ENCODE measurements around the gene PODN.

The PODN gene

DNA sequence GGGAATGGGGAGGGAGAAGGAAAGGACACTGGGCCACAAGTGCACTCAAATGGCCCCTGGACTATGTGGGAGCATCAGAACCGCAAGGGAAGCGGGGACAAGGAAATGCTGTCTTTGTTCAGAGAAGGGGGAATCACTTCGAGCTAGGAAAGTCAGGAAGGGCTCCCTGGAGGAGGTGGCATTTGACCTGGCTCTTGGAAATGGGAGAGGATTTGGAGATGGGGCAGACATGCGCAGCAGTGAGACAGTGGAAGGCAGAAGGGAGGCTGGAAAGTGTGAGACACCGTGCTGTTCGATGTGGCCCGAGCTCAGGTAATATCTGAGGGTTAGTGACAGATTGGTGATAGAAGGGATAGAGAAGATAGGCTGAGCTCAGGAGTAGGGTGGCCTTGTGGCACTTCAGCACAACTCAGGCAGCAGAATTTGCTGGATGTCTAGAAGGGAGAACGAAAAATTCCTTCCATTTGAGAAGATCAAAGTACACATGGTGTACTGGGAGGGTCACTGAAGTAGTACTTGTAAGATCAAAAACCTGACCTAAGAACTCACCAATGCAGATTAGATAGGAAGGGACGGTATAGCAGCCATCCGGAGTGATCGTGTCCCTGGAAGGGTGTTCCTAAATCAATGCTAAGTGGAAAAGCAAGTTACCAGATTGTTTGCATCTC, 55.1 kb downstream of the PODN start:
- DNase-seq = no peak

DNA sequence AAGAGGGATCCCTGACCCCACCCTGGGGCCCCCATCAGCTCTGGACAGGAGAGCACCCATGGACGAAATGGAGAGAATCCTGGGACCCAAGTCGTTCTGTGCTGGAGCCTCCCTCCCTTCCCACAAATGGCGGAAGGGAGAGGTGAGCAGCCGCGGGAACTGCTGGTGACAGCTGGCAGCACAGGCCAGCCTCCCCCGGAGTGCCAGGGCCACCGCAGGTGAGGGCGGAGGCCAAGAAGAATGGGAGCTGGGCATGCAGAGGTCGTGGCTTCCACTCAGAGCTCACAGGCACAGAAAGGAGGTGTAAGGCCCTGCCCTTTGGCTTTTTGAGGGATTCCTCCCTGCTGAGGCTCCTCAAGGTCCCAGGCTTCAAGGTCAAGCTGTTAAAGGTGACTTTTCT, 55.8 kb downstream of the PODN start:
- no peak for DNase-seq

DNA sequence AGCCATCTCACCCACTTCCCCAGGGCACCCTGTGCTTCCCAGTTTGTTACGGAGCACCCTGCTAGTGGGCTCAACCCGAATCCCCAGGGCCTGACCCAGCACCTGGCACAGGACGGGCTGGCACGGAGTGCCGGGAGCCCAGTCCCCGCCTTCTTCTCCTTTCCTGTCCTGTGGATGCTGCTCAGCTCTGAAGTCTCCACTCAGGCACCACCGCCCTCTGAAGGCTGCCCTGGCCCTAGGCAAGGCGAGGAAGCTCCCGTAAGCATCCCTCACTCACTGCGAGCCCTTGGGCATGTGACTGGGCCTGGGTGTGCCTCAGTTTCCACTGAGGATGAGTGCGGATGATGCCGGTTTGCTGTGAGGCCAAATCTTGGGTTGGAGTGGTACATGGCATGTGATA, 58.6 kb downstream of the PODN start:
- DNase-seq = no peak

DNA sequence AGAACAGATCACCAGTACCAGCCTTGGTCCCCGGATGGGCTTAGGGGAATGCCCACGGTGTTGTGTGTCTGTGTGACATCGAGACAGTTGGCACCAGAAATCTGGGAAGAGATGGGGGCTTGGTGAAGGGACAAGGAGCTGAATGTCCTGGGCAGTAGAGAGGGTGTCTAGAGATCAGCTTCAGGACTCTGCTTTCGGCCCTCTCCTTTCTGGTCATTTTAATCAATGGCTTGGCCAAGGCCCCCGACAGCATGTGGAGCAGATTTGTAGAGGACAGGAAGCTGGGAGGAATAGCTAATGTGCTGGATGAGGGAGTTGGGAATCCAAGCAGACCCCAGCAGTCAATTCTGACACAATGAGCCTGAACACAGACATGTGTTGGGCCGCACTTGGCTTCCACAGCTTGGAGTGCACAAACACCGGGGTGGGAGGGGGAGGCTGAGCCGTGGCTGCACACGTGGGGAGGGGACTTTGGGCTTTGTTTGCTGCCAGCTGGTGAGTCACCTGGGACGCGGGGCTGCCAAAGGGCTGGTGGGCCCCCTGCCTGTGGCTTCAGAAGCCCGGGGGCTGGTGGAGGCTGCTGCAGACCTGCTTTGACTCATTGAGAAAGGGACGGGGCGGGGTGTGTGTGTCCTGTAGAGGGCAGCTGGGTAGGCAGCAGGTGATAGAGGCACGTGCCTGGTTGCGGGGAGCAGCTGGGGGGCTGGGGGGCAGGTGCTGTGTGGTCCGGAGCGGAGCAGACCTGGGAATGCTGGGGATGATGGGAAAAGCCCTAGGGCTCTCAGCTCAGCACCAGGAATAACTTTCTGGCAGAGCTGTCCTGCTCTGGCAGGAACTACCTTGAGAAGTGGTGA, 59.5 kb downstream of the PODN start:
- DNase-seq = no peak

DNA sequence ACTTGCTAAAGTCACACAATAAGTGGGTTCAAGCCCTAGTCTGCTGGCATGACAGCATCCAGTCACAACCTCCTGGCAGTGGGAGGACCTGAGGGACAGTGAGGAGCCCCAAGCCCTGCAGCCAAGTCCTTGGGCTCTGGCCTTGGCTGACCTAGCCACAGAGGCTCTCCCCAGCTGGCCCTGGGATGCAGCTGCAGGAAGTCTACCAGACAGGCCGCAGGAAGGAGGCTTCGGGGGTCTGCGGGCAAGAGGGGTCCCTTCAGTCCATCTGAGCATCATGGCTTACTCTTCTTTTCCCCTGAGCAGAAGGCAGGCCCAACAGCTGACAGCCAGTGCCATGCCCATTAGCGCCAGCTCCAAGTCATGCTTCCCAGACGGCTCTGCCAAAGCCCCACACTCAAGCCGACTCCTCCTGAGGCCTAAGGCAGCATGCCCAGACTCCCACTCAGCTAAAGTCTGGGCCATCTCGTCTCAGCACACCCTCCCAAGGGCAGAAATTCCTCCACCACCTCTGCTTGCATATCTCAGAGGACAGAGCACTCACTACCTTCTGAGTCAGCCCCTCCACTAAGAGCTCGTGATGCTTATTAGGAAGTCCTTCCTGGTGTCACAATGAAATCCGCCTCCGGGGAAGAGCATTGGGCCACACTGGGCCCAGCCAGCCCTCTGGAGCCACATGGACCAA, 60.3 kb downstream of the PODN start:
- peak; percentile 64 to 88 for DNase-seq

DNA sequence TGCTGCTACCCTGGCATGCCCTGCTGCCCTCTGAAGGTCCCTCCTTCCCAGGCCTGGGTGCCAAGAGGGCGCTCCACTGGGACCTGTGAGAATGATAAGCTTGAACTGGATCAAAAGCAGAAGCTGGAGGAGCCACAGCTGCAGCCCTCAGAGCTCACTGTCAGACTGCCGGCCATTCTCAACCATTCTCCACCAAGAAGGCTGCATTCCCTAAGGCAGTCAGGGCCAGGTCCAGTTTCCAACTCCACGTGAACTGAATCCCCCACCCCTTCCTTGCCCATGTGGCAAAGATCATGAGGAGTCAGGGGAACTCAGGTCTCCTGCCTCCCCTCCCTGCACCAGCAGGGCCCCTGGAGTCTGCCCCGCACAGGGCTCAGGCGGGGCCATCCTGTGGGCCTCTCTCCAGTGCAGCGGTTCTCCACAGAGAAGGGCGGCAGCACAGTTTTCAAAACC, 61.0 kb downstream of the PODN start:
- DNase-seq = no peak

DNA sequence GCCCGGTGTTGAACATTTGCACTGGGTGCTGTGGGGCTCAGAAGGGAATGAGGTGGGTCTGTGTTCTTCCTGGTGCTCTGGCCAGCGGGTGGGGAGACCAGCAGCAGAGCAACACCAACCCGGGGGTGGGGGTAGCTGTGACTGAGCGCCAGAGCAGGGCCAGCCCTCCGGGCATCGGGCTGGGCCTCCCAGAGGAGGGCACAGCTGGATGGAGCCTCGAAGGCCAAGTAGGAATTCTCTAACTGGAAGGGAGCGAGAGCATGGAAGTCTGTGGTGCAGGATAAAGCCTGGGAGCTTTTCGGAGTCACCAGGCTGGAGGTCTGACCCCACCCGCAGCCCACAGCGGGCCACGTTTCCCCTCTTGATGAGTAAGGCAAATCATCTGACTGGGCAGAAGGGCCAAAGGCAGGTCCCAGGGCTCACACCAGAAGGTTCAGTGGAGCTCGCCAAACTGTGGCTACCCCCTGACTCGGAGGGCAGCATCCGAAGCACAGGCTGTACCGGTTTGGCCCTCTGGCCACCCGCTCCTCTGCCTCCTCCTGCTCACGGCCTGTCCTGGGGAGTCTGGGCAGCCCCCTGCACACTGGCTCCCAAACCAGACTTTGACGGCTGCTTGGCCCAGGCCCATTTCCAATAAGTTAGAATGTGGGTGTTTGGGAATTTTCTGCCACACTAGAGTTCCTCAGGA, 61.6 kb downstream of the PODN start:
- DNase-seq = no peak

DNA sequence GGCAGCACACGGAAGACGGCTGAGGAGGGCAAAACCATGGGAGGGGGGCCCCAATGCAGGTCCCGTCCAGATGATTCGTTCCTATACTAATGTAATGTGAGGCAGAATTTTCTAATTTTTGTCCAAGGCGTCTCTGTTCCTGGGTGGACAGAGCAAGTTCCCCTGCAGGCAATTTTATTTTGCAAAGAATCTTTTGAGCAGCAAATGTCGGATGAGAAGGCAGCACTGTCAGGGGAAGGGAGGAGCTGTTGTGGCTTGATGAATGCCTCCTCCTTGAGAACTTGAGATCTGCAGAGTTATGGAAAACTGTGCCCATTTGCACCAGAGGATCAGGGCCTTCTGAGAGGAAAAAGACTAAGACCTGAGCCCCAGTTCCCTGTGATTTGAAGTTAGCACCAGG, 63.1 kb downstream of the PODN start:
- no peak for DNase-seq

DNA sequence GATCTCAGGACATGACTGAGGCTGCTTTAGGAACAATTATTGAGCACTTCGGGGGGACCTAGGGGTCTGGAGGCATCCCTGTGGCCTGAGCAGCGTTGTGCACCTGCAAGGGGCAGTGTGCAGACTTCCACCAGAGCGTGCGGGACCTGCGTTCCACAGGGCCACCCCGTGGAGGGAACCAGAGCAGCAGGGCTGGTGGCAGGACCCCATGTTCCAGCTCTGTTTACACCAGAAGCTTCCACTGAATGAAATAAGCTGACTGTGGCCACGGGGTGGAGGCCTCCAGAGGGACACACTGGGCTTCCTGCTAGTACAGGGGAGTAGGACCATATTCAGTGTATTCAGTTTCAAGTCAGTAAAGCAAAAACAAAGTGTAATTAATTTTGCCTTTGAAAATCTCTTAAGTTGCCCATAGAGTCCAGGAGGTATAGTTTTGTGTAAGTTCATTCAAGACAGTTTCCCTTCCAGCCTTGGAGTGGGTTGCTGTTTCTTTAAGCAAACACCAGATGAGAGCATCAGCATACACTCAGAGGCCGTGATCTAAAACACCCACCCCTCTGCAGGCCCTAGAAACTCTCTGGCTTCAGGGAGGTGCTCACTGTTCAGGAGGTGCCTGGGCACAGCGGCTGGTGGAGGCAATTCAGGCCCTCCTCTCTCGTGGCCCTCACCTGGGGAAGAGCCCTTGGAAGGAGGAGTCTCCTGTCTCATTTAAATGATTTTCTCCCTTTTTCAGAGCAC, 63.8 kb downstream of the PODN start:
- peak in 1 of 2 donors; percentile 34 for DNase-seq

DNA sequence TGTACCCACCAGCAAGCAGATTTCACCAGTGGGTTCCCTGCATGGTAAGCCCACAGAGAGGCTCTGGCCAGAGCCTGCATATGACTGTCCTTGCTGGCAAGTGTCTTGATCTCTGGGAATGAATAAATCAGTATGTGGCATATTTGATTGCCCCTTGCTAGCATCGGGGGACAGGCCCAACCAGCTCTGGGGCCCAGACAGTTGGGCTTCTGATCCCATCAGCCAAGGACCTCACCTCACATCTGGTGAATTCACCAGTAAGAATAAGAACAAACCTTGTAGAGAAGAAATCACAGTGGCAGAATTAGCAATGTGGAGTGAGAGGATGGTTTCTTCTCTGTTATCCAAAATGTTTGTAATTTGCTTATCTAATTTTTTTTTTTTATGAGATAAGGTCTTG, 64.5 kb downstream of the PODN start:
- DNase-seq = no peak

DNA sequence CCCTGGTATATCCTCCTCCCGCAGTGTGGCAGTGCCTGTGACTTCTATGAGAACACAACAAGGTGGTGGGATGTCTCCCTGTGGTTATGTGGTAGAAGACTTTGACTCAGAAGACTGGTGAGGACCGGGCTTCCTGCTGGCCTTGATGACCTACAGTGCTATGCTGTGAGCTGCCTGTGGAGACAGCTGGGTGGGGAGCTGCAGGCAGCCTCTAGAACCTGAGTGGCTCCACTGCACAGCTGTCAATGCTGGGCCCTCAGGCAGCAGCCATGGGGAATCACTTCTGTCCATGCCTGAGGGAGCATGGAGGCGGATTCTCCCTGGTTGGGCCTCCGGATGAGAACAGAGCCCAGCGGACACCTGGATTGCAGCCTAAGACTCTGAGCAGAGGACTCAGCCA, 65.5 kb downstream of the PODN start:
- DNase-seq = peak in 1 of 2 donors; percentile 18

DNA sequence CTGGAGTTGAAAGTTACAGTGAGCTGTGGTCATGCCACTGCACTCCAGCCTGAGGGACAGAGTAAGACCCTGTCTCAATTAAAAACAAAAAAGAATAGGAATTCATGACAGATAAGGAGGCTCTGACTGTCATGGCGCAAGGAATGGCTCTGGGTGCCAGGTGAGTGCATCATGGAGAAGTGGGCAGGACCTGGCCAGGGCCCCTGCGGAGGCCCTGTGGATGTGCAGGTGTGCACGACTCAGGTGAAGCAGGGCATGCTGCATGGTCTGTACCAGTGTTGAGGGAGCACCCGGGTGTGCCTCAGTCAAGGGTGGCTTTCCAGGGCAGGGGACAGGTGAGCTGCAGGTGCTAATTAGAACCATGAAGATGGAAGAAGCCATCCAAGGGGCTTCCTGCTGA, 66.4 kb downstream of the PODN start:
- DNase-seq = no peak

DNA sequence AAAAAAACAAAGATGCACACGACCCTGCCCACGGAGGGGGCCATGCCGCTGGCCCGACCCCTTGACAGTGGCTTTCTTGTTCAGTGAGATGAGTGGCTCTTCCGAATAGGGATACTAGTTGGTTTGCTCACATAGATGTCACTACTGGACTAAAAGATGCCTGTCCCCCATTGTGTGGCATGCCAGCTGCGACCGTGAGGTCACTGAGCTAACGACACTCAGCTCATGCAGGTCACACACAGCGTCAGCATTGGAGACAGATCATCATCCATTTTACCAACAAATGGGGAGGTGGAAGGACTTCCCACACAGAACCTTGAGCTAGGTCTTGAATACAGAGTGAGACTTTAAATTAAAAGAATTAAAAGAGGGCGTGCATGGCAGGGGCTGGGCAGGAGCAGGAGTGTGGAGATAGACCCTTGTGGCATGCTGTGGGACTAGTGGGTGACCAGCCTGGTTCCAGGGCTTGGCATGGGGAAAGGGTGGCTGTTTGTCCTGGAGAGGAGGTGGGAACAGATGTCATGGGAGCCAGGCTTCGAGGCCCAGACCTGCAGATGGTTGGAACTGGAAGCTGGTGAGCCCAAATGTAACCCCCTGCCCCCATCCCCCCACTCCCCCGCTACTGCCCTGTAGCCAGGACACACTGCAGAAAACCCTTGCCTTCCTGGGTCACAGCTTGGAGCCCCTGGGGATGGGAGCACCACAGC, 68.0 kb downstream of the PODN start:
- no peak for DNase-seq

DNA sequence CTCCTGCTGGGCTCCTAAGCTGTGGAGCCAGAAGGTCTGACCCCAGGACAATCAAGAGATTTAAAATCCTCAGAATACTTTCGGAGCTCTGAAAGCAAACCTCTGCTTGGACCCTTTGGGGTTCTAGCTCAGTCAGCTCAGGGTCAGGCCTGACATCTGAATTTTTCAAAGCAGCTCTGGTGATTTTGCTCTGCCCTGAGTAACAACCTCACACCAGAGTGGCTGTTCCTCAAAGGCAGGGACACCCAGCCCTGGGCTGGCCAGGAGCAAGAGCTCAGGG, 68.5 kb downstream of the PODN start:
- DNase-seq = no peak

DNA sequence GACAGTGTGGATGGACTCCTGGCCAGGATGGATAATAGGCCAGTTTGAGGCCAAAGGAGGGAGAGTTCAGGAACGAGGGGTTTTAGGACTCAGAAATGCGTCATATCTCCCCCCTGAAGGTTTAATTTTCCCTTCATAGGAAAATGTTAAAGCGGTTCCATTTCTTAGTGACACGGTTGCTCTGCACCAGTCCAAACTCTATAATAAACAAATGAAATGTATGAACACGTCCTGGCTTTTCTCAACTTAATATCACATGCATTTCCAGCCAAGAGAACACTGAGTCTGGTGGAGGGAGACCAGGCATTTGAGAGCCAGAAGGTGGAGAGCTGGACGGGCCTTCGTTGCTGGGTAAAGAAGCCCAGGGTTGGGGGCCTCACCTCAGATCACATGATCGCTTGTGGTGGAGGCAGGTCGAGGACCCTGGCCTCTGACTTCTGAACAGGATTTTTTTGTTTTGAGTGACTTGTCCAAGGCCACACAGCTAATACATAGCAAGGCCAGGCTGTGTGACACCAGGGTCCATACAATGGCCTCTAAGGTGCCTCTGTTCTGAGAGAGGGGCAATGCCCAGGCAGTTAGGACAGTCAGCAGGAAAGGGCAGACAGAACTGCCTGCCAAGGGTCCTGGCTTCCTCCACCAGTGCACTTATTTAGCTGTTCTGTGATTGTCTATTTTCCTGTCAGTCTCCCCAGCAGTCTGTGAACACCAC, 69.0 kb downstream of the PODN start:
- no peak for DNase-seq

DNA sequence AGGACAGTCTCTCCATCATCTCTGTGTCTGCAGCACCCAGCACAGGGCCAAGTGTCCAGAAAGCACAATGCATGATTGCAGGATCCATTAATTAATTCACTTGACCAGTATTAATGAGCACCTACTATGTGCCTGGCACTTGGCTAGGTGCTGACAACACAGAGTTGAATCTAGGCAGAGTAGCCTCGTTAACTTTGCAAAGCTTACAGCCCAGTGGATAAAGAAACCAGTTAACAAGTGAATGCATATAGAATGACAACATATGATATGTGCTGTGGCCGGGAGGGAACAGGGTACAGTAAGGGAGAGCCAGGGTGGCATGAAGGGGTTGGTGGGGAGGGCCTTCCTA, 69.6 kb downstream of the PODN start:
- DNase-seq = no peak

DNA sequence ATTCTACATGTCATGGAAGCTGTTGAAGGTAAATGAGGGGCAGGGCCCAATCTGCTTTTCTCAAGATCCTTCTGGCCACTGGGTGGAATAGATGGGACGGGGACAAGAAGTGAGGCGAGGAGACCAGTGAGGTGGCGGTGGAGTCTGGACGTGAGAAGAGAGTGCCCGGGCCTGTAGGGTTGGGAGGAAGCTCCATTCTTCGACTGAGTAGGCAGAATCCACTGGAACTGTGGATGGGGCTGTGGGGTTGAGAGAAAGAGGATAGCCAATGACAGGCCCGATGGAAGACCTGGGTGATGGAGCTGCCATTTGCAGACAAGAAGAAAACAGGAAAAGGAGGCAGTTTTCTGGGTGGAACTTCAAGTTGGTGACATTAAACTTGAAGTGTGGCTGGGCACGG, 70.2 kb downstream of the PODN start:
- no peak for DNase-seq

DNA sequence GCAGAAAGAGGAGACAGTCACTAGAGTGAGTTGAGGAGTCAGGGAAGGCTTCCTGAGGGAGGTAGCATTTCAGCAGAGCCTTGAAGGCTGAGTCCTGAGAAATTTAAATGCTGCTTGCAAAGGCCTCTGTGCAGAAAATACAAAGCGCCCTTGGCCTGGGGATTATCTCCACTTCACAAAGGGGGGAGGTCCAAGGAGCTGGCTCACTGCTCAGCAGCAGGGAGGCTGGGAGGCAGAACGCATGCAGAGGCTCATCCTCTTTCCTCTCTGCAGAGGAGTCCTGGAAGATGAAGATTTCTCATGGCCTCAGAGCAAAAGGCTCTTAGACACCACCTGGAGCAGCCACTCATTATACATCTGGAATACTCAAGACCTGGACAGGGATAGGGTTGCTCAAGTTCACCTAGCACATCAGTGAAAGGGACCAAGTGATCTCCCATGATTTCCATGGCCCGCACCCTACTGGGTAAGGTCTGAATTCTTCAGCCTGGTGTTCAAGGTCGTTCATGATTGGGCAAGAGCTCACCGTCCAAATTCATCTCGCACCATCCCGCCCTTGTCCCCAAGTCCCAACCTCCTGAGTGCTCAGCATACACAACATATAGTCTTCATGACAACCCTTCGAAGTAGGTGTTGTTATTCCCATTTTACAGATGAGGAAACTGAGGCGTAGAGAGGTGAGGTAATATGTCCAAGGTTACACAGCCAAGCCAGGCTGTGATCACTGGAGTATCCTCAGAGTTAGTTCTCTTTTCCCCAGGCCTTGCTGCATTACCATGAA, 71.4 kb downstream of the PODN start:
- DNase-seq = no peak

DNA sequence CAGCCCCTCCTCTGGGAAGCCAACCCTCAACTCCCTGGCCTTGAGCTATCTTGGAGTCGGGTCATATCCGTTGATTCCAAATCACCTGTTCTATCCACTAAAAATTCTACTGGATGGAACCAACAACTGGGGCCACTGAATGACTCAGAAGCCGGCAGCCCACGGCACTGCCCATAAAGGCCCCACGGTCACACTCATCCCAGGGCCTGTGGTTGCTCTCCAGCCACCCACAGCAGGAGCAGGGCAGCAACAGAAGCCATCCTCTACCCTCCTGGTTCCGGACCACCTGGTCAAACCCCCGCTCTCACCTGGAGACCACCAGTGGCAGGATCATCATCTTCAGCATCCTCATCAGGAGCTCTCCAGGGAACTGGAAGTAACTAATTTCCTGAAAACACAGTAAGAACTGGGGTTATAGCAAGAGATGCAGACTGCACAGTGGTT, 72.1 kb downstream of the PODN start:
- DNase-seq = no peak
